AG09309 (cell line): Measurements from ENCODE around the gene PIGB.
A peak's percentile ranks its signal among the peaks of the same experiment; 100 is the strongest.
"Not testable (repeated sequence)": the region's sequence is repeated elsewhere in the genome, so short reads cannot be mapped to it uniquely, and the experiment has no call there.

Experiments used
- DNase-seq: peaks from one replicate; pipeline ENCODE4 v3.0.0-alpha.2; 2010; ENCODE audit warnings: low read depth
- H3K4me3 ChIP-seq: 2 replicates; pipeline ENCODE4 v1.5.1; 2011; ENCODE audit warnings: mild to moderate bottlenecking, low read depth, low read length, moderate library complexity; ENCODE audit not compliant: control insufficient read depth
- TF ChIP-seq, protein P1 (sequence below): IDR thresholded peaks from 2 replicates; pipeline ENCODE4 v1.5.1; 2011; ENCODE audit warnings: mild to moderate bottlenecking, low read depth, low read length, inconsistent platforms; ENCODE audit not compliant: insufficient read depth, control insufficient read depth; ENCODE audit errors: missing control alignments

The PIGB gene

DNA sequence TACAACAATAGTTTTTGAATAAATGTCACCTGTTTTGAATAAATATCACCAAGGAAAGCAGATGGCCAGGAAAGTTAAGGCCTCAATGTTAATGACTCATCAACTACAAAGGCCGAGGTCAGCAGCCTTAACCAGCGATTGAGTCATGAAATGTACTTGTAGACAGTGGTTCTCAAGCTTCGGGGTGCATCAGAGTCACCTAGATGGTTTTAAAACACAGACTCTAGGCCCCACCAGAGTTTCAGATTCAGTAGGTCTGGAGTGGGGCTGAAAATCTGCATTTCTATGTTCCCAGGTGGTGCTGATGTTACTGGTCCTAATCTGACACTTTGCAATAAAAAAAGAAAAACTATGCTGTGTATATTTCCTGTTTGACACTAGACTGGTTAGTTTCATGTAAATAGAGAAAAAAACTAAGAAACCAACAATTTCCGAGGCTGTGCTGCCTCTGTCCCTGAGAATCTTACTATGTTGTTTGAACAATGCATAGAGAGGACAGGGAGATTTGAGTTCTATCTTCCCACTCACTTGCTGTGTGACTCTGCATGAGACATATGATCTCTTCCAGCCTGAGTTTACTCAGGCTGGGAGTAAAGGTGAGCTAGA lies 39.2 kb upstream of the PIGB start:
- TF ChIP-seq, protein P1, sequence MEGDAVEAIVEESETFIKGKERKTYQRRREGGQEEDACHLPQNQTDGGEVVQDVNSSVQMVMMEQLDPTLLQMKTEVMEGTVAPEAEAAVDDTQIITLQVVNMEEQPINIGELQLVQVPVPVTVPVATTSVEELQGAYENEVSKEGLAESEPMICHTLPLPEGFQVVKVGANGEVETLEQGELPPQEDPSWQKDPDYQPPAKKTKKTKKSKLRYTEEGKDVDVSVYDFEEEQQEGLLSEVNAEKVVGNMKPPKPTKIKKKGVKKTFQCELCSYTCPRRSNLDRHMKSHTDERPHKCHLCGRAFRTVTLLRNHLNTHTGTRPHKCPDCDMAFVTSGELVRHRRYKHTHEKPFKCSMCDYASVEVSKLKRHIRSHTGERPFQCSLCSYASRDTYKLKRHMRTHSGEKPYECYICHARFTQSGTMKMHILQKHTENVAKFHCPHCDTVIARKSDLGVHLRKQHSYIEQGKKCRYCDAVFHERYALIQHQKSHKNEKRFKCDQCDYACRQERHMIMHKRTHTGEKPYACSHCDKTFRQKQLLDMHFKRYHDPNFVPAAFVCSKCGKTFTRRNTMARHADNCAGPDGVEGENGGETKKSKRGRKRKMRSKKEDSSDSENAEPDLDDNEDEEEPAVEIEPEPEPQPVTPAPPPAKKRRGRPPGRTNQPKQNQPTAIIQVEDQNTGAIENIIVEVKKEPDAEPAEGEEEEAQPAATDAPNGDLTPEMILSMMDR, result no peak

DNA sequence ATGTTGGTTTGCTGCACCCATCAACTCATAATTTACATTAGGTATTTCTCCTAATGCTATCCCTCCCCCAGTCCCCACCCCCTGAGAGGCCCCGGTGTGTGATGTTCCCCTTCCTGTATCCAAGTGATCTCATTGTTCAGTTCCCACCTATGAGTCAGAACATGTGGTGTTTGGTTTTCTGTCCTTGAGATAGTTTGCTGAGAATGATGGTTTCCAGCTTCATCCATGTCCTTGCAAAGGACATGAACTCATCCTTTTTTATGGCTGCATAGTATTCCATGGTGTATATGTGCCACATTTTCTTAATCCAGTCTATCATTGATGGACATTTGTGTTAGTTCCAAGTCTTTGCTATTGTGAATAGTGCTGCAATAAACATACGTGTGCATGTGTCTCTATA lies 38.4 kb upstream of the PIGB start:
- not testable (repeated sequence) for H3K4me3 ChIP-seq, DNase-seq

More for the DNA sequence above, 39.2 kb upstream of the PIGB start:
- no peak overlapping the region for H3K4me3 ChIP-seq
- peak; percentile 80 for DNase-seq

DNA sequence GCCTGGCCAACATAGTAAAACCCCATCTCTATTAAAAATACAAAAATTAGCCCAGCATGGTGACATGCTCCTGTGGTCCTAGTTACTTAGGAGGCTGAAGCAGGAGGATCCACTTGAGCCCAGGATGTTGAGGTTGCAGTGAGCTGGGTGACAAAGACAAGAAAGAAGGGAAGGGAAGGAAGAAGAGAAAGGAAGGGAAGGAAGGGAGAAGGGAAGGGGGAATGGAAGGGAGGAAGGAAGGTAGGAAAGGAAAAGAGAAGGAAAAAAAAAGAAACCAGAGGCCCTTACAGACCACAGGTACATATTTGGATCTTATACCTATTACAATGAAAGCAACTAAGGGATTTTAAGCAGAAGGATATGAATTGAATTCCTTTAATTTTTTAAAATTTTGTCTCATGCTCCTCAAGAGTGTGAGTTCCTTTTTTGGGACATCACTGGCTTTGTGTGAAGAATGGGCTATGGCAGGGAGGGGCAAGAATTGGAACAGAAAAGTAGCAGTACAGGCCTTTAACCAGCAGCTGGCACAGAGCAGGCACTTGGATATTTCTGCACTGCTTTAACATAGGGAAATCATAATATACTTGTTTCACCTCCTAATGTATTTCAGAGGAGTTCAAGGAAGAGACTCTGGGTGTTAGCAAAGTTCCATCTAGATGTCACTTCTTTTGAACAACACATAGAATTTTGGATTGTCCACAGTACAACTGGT lies 37.3 kb upstream of the PIGB start:
- no peak for DNase-seq
- TF ChIP-seq, protein P1, result no peak
- no peak overlapping the region for H3K4me3 ChIP-seq

DNA sequence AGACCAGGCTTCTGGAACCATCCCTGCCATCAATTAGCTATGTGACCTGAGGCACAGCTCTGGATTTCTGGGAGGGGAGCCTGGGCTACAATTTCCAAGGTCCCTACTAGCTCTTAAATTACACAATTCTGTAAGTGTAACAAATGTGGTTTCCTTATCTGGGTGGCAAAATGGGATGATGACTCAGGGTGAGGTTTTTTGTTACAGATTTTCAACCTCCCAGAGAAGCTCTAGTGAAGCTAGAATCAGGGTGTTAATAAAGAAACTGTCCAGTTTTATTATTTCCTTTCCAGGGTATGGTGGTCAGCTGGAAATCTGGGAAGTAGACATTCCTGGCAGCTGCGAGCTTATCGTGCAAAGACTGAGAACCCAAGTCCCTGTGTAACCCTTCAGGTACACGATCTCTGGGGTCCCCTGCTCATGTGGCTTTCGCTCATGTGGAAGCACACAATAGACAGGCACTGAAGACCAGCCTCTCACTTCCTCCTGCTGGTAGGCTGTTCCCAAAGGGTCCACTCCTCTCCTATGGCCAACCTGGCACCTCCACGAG lies 36.7 kb upstream of the PIGB start:
- no peak overlapping the region for H3K4me3 ChIP-seq
- DNase-seq, result peak; percentile 74
- TF ChIP-seq, protein P1, result no peak

DNA sequence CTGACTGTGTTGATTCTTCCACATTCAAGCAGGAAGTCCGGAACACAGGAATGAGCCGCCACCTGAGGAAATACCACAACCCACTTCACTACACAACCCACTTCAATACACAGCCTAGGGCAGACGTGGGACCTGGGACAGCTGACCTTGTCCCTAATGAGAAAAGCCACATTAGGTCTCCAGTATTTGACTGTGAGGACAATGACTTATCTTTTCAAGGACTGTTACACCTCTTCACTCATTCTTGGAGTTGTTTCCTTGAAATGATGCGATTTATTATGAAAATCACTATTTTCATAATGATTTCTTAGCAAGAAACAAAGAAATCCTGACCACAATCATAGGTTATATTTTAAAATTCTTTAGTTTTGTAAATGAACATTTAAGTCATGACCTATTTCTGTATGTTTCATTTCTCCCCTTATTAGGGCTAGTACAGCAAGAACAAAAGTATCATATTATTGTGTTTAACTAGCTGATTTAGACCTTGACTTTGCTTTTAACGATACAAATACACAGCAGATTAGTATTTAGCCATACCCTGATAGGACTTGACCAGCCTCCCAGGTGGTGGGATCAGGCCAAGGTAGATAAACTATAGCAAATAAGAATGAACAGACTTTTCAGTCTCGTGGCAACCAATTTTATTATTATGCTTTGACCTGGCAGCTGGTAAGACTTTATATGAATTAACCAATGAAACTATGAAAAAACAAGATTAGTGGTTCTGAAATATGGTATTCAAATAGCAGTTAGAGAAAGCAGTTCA lies 35.5 kb upstream of the PIGB start:
- DNase-seq, result no peak
- TF ChIP-seq, protein P1, result no peak
- H3K4me3 ChIP-seq, result no peak overlapping the region

DNA sequence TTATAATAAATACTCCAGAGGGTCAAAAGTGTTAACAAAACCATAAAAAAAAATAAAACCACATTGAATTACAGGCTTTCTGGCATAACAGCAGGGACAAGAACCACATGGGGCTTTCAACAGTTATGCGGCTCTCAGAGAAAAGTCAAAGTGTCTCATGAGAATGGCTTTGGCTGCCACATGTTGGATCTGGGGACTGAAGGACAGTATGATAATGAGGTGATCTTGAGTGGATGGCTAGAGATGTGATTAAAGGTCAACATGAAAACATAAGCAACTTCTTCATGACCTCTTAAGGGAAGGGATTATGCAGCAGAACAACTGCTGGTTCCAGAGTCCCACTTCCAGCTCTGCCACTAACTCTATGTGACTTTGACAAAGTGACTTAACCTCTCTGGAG lies 34.6 kb upstream of the PIGB start:
- DNase-seq, result no peak
- no peak overlapping the region for H3K4me3 ChIP-seq
- TF ChIP-seq, protein P1, result no peak

DNA sequence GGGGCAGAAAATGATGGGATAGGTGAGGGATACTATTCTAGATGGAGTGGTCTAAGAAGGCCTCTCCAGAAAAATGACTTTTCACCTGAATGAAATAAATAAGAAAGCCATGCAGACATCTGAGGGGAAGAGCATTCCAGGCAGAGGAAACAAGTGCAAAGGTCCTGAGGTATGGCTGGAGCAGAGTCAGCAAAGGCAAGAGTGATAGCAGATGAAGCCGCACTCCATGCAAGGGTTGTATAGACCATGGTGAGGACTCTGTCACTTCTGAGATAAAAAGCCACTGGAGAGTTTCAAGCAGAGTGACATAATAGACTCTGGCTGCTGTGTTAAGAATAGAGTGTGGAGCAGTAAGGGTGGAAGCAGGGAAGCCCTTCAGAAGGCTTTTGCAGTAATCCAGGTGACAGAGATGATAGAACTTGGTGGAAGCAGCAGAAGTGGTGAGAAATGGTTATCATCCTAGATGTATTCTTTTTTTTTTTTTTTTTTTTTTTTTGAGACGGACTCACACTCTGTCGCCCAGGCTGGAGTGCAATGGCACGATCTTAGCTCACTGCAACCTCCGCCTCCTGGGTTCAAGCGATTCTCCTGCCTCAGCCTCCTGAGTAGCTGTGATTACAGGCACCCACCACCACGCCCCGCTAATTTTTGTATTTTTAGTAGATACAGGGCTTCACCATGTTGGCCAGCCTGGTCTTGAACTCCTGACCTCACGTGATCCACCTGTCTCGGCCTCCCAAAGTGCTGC lies 32.4 kb upstream of the PIGB start:
- not testable (repeated sequence) for H3K4me3 ChIP-seq, DNase-seq
